Activated T-cell treated with anti-CD3 and anti-CD28 coated beads for 4 hours (primary cell): Measurements from ENCODE around the gene TELO2.

Source experiments
- DNase-seq: peaks from one replicate; pipeline ENCODE4 v3.0.0-alpha.2; 2020

TELO2 gene

DNA sequence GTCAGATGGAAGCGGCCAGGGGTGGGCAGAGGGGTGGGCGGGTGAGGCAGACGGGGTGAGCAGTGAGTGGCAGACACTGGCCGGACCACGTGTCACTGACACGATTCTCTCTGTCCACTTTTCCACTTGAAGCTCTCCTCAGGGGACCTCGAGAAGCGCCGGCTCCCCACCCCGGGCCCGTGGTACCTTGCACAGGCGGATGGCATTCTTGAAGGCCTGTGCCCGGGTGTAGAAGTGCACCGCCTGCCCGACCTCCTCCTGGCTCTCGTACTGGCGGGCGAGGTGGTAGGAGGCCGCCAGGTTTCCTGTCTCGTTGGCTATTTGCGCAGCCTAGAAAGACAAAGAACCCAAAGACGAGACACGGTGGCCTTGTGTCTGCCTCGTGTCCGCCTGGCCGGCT is 31.2 kb downstream of the TELO2 start:
- no peak for DNase-seq

DNA sequence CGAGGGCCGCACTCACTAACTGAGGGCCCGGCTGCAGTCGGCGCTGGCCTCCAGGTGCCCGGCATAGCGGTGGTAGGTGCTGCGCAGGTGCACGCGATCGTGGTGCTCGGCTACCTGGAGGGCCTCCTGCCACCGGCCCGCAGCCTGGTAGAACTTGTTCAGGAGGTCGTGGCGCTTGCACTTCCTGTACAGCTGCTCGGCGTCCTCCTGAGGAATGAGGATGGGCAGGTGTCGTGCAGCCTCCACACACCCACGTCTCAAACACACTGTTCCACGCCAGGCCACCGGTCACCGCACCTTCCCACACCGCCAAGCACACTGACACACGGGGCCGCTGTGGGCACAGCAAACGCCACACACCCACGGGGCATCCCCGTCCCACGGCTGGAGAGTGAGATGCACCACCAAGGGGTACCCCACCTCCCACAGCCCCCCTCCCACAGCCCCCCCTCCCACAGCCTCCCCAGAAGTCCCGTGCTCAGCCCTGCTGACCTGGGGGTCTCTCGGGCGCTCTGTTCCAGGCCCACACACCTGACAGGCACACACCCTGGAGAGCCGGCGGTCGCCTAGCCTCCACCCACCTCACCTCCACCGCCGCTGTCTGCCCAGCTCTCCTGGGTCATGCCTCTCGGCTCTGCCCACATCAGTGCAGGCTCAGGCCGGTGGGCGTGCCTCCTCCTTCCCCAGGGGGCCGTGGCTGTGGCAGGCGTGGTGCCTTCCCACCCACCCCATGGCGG is 32.9 kb downstream of the TELO2 start:
- DNase-seq: no peak

DNA sequence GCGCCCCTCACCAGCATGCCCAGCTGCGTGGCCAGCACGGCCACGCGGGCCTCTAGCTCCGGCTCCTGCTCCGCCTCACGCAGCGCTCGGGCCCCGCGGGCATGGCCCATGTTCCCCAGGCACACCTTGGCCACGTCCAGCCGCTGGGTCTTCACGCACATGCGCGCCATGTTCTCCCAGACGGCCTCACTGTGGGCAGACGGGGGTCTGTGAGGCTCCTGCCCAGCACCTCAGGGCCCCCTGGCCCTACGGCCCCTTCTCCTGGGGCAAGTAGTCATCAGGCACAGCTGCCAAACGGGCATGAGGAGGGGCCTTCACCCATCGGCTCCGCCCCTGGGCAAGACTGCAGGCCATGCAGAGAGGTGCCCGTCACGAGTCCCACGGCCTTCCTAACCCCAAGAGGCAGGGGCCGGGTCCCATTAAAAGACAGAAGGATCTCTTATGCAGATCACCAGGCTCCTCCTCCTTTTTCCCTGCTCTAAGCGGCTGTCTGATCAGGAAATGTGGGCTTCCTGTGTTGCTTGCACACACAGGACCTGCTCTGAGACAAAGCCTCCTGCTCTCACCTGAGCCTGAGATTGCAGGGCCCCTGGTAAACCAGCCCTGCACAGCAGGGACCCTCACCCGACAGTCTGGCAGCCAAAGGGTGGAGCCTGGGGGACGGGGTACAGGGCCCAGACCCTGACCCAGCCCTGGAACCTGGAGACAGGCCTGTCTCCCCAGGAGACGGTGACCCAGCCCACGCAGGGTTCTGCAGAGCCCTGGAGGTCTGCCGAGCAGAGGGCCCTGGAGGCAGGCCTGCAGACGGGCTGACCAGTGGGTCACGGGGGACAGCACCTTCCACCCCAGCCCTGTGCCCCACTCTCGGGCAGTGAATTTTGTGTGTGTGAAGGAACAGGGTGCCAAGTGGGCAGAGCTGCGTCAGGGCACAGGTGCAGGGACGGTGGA is 33.7 kb downstream of the TELO2 start:
- DNase-seq: no peak

DNA sequence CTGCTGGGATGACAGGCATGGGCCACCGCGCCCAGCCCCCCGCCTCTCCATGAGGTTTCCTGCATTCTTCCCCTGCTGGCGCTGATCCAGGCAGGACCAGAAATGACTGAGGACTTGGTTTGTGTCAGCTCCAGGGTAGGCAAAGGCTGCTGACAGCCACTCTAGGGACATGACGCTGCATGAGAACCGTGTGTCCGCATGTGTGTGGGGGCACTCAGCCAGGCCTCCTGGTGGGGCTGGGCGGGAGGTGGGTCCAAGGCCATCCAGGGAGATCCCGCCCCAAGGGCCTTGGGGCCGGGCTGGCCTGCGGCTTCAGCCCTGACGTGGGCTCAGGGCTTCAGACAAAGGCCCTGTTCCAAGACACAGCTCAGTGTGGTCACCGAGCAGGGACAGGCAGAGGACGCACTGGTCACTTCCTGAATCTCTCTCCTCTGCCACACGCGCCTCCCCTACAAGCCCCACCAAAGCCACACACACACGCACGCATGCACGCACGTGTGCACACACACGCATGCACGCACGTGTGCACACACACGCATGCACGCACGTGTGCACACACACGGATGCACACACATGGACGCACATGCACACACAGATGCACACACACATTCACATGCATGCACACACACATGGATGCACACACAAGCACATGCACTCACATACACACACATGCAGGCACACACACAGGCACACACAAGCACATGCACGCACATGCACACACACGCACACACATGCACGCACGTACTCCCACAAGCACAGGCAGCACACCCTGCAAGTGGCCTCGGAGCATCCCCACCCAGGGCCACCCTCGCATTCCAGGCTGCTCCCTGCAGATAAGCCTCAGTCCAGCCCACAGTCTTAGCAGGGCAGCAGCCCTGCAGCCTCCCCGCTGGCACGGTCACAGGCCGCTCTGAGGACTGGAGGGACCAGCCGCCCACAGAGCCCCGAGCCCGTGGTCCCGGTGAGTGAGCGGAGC is 35.0 kb downstream of the TELO2 start:
- DNase-seq: no peak

DNA sequence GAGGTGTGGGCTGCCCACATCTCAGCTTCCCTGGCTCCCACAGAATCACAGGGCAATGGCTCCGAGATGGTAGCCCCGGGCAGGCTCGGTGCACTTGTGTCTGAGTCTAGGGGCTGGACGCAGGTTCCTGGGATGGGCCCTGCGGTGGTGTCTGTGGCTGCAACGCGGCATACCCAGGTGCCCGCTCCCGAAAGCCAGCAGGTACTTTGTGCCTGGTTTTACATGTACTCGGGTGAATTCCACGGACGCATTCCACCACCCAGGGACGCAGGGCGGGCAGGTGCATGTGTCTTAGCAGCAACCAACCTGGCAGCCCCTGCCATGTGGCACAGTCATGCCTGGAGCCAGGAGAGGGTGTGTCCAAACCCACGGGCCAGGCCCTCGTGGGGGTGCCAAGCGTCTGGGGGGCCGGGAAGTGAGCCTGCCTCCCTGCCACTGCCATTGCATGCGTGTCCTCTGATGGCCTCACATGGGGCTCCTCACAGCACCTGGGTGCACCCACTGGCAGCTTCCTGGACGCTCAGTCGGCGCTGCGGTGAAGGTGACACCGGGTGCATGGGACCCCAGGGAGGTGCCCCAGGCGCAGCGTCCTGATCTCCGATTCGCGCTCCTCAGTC is 35.9 kb downstream of the TELO2 start:
- DNase-seq: no peak

DNA sequence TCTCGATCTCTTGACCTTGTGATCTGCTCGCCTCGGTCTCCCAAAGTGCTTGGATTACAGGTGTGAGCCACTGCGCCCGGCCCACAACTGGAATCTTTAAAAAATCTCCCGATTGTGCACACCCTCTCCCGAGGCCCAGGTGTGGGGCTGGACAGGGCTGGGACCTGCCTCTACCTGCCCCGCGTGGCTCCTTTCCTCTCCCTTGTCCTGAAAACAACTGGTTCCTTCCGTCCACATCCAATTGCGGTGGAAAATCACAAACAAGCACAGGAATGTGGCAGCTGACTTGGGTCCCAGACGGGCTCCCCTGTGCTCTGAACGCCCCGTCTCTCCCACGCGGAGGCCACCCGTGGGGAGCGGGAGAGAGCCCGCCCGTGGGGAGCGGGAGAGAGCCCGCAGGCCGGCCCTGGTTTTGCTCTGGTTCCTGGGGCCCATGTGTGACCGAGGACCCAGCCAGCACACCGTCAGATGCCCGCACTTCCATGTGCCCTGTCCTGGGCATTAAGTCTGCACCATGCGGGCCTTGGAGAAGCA is 37.3 kb downstream of the TELO2 start:
- DNase-seq: no peak

DNA sequence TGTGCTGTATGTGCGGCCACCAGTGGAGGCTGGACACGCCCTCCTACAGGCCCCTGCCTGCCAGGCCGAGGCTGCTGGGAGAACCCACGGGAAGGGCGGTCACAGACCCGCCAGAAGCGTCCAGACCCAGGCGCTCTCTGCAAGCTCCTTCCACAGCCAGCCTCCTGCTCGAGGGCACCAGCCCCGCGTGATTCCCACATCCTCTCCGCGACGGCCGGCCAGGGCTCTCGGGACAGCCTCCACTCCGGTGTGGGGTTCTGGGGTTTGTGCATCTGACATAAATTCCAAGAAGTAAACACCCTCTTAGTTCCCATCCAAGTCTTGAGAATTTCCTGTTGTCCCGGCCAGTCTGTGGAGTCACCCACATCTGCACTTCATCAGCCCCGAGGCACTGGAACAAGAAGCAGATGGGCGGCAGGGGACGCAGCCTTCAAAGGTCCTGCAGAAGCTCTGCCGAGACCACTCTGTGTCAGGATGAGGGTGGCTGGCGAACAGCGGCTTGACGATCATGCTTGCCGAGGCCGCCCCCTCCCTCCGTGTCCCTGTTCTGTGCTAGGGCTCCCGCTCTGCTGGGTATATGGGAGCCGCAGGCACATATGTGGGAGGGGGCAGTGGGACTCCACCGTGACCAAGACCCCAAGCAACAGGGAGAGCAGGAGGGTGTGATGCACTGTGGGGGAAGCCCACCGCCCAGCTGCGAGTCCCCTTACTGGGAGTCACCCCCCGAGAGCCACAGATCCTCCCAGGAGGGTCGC is 37.9 kb downstream of the TELO2 start:
- DNase-seq: no peak

DNA sequence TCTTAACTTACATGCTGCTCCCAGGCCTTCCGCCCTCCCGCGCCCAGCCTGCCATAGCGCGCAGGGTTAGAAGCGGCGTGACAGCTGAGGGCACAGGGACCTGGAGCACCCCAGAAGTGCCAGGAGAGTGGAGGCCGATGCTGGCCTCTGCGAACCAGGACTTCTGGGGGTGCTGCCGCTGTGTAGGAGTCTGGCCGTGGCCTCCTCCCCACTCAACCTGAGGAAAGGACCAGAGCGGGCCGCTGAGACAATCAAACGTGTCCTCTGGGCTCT is 38.4 kb downstream of the TELO2 start:
- DNase-seq: no peak

DNA sequence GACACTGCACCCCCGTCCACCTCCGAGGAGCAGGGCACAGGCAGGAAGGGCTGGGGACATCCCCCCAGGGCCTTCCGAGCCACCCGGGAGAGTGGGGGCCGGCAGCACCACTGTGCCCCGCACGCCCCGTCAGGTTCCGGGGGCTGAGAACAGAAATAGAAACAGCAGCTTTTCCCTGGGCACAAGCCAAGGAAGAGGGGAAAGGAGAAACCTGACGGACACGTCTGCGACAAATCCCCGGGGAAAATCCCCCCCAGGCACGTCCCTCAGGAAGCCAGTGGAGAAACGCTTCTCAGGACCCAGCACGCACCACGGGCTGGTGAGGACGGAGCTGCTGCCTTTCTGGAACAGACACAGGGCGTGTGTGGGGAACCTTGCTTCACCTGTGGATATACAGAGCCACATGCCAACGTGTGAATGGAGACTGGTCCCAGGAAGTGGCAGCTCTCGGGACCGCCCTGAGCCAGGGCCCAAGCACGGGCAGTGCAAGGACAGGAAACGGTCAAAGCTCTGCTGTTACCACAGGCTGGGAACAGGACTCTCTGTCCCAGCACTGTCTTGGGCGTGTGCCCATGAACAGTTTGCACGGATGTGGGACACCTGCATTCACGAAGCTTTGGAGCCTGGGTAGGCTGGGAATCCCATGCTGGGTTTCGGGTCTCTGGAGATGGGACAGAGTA is 39.1 kb downstream of the TELO2 start:
- no peak for DNase-seq

DNA sequence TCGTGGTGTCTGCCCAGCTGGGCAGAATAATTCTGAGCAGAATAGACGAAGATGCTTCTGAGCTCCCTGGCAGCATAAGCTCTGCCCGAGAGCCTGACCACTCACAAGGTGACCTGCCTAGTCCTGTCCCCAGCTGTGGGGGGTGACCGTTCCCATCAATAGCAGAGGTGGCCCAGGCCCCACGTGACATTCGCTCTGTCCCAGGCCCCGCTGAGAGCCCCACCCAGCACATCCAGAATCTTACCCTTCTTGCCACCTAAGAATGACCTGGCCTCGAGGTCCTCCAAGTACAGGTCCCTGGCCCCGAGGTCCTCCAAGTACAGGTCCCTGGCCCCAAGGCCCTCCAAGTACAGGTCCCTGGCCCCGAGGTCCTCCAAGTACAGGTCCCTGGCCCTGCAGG is 39.6 kb downstream of the TELO2 start:
- no peak for DNase-seq

DNA sequence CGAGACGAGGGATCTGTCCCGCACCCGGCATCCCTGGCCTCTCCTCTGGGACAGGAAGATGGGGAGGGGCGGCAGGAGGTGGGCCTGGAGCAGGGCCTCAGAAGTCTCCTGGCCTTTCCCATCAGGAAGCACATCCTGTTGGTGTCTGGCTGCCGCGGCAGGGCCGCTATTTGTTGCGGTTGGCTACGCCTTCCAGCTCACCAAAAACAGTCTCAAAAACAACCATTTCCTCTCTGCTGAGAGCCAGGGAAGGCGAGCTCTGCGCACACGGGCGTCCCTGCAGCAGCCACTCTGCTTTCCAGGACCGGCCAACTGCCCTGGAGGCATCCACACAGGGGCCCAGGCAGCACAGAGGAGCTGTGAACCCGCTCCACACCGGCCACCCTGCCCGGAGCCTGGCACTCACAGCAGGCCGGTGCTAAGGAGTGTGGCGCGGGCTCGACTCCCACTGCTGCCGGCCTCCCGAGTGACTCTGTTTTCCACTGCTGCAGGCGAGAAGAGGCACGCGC is 40.3 kb downstream of the TELO2 start, which contains the start of gene TMEM204:
TSS of gene TMEM204 (plus strand) at position 224 of the 509 bp plus-strand sequence. CDS start 610 bp downstream, outside the sequence.
- DNase-seq: no peak

DNA sequence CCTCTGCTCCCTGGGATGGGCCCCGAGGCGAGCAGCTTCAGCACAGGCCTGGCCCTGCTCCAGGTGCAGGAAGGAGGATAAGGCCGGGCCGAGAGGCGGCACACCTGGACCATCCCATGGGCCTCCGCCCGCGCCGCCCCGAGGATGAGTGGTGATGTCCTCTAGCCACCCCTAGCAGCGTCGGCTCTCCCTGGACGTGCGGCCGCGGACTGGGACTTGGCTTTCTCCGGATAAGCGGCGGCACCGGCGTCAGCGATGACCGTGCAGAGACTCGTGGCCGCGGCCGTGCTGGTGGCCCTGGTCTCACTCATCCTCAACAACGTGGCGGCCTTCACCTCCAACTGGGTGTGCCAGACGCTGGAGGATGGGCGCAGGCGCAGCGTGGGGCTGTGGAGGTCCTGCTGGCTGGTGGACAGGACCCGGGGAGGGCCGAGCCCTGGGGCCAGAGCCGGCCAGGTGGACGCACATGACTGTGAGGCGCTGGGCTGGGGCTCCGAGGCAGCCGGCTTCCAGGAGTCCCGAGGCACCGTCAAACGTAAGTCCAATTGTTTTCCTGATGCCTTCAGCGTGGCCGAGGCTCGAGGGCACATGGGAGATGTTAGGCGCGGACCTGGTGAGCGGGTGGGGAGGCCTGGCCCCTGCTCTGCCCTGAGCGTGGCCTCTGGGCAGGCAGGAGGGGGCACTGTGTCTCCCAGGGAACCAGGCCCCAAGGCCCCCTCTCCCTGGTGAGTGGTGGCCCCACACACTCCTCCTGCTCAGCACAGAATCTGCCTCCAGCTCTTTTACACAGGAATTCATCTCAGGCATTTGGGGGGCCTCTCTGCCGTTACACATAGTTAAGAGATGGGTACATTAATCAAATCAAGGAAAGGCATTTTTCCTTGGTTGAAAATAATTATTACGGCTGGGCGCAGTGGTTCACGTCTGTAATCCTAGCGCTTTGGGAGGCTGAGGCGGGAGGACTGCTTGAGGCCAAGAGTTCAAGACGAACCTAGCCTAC is 41.2 kb downstream of the TELO2 start:
- no peak for DNase-seq

DNA sequence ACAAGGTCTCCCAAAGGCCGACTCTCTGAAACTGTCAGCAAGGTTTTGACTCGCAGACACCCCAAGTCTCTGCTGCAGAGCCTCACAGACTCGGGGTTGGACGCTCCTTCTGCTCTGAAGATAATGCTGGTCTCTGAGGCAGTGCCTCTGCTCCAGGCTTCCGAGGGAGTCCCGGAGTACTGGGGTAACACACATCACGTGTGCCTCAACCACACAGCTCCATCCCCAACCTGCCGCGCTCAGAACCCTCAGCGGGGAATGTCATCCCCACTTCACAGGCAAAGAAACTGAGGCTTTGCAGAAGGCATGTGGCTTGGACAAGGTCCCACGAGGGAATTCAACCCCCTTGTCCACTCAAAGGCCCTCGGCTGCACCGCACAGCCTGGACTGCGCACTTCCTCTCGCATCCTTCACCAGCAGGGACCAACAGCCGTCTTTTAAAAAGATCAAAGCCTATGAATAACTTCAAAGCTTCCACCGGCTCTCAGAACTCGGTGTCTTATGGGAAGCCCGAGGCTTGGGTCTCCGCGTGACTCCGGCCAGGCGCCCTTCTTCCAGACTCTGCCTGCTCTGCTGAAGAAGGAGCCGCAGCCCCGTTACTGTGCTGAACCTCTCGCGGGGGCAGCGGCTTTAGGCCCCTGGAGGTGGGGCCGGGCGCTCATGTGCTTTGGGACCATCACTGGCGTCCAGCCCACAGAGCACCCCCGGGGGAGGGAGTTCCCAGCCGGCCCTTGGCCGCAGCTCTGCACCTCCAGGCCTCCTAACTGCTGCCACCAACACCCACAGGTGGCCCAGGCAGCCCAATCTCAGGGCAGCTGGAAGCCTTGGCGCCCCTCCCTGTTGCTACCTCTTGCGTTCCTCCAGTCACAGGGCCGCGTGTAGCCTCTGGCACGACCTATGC is 42.5 kb downstream of the TELO2 start:
- DNase-seq: no peak

DNA sequence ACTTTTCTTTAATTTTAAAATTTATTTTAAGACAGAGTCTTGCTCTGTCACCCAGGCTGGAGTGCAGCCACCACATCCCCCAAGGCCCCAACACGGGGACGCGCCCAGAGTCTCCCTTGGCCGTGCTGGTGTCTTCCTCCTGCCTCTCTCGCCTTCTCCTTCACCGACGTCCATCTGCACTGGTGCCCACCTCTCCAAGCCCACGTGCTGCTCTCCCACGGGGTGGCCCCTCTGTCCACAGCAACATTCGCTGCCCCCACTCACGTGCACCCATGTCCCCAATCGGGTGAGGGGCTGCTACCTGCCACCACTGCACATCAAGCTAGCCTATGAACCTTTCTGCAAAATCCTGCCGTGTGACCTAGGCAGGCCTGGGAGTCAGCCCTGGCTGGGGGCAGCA is 43.4 kb downstream of the TELO2 start:
- no peak for DNase-seq

DNA sequence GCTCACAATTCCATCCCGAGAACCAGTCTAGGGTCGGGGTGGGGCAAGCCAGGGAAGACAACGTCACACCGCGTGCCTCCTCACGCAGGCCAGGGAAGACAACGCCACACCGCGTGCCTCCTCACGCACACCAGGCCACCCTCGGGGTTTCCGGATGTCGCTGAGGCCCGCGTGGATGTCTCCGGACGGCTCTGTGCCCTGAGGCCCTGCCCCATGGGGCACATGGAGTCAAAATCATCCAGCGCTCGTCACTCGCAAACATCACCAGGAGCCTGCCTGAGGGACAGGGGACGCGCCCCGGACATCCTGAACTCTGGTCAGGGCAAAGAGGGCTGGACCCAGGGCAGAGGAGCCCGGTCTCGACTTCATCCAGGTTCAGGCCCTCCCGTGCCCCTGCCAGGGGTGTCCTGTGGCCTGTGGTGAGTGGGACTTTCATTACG is 44.0 kb downstream of the TELO2 start:
- no peak for DNase-seq

DNA sequence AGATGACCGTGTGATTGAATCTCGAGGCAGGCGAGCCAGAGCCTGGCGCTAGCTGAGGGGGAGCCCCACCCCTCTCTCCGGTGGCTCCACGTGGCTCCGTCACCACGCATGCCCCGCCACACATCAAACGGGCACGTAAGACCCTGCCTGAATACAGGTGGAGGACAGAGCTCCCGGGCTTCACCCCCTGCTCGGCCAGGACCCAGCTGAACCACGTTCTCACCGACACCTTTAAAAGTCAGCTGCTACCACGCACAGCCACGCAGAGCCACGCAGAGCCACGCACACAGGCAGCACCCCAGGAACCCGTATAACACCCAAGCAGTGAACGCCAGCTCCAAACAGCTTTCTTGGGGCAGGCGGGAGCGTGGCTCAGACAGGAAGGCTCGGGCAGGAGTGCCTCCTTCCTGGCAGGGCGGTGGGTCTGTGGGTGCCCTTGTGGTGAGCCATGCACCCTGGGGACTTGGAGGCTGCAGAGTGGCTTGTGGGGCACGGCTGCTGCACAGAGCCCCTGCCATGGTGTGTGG is 44.7 kb downstream of the TELO2 start:
- no peak for DNase-seq

DNA sequence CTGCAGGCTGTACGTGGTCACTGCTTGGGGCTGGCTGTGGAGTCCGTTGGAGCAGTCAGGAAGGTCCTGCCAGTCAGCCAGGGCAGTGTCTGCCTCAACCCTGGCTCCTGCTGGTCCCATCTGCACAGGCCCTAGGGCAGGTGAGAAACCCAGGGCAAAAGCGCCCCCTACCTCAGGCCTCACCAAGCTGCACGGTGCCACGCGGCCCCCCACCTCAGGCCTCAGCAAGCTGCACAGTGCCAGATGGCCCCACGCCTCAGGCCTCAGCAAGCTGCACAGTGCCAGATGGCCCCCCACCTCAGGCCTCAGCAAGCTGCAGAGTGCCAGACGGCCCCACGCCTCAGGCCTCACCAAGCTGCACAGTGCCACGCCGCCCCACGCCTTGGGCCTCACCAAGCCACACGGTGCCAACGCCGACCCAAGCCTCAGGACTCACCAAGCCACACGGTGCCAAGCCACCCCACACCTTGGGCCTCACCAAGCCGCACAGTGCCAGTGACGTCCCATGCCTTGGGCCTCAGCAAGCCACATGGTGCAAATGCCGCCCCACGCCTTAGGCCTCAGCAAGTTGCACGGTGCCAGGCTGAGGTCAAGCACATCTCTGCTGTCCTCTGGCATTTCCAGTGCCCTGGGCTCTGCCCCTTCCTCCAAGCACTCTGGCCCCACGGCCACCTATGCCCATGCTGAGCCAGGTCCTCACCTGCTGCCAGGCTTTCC is 45.8 kb downstream of the TELO2 start:
- no peak for DNase-seq
